SW 1271 (cell line): ENCODE measurements around the gene SIGLEC10.
"Not testable (repeated sequence)": the region's sequence is repeated elsewhere in the genome, so short reads cannot be mapped to it uniquely, and the experiment has no call there.

Experiments used
- DNase-seq, 2 experiments: peaks; one replicate each; lab custom pipeline; 2025; lab: John Stamatoyannopoulos, UW

SIGLEC10 gene

GRCh38 chr19:51417107-51417809 lies at the start of gene SIGLEC10:
Gene SIGLEC10 (minus strand): TSS chr19:51417642. CDS start chr19:51417581, 61 bp downstream.
- no peak for DNase-seq

- no peak for DNase-seq
Observed at GRCh38 chr19:51466723-51467122, 49.3 kb upstream of the SIGLEC10 start.

- DNase-seq: not testable (repeated sequence)
Observed at GRCh38 chr19:51463976-51464581, 46.6 kb upstream of the SIGLEC10 start.

GRCh38 chr19:51462681-51463080 lies 45.2 kb upstream of the SIGLEC10 start:
- DNase-seq: no peak

- no peak for DNase-seq
Observed at GRCh38 chr19:51462276-51462675, 44.8 kb upstream of the SIGLEC10 start.

GRCh38 chr19:51461723-51462161 lies 44.3 kb upstream of the SIGLEC10 start:
- no peak for DNase-seq

- no peak for DNase-seq
Observed at GRCh38 chr19:51460164-51460992, 42.9 kb upstream of the SIGLEC10 start.

- DNase-seq: no peak
Observed at GRCh38 chr19:51458899-51459505, 41.6 kb upstream of the SIGLEC10 start.

- DNase-seq: no peak
Observed at GRCh38 chr19:51458051-51458645, 40.7 kb upstream of the SIGLEC10 start, which contains the start of gene SIGLEC8. Gene SIGLEC8 (minus strand): TSS chr19:51458454. CDS start chr19:51458387, 67 bp downstream.

GRCh38 chr19:51457351-51458013 lies 40.0 kb upstream of the SIGLEC10 start:
- DNase-seq: no peak

- DNase-seq: no peak
Observed at GRCh38 chr19:51456541-51457290, 39.3 kb upstream of the SIGLEC10 start.

GRCh38 chr19:51450730-51451307 lies 33.4 kb upstream of the SIGLEC10 start:
- DNase-seq: no peak

GRCh38 chr19:51448411-51449016 lies 31.1 kb upstream of the SIGLEC10 start:
- DNase-seq: no peak

GRCh38 chr19:51448011-51448410 lies 30.6 kb upstream of the SIGLEC10 start:
- DNase-seq: no peak

GRCh38 chr19:51447510-51447909 lies 30.1 kb upstream of the SIGLEC10 start:
- not testable (repeated sequence) for DNase-seq

- no peak for DNase-seq
Observed at GRCh38 chr19:51441410-51442390, 24.3 kb upstream of the SIGLEC10 start.

GRCh38 chr19:51440846-51441409 lies 23.5 kb upstream of the SIGLEC10 start:
- no peak for DNase-seq

GRCh38 chr19:51440052-51440451 lies 22.6 kb upstream of the SIGLEC10 start:
- no peak for DNase-seq
